HepG2 (cell line): ENCODE measurements around the gene PTPN13. TPM values are rescaled to one million over a fixed set of nuclear protein-coding genes. Genes with fewer than 3 reads are reported as not detected.

Source experiments
- ATAC-seq: fragments of 200-7000 bp; cut with Tn5 transposase; 3 replicates; pipeline ENCODE4 v1.9.1; 2020; ENCODE audit warnings: mild to moderate bottlenecking, moderate library complexity
- BruUV-seq: library from RNA; stranded (reverse); fragments of 400-500 nt; replicated peaks from 2 replicates; lab custom pipeline; 2021; lab: Mats Ljungman, UMichigan
- CTCF ChIA-PET: fragments of 300-600 bp; formaldehyde crosslinking; extraction: SDS; loops from one replicate; lab custom pipeline; 2021; ENCODE audit warnings: low total read pairs, inconsistent platforms, low intra/inter-chr PET ratio; lab: Yijun Ruan, JAX
- POLR2A ChIA-PET: fragments of 350-600 bp; sonication (Branson Sonifier 250); formaldehyde crosslinking; loops from one replicate; lab custom pipeline; 2020; ENCODE audit warnings: antibody characterized with exemption, inconsistent platforms; lab: Yijun Ruan, JAX
- DNase-seq: peaks from one replicate; pipeline ENCODE4 v3.0.0-alpha.2; 2015; ENCODE audit warnings: low spot score
- FAIRE-seq: peaks from 3 replicates; lab custom pipeline; 2011; peaks lifted over from hg19 to GRCh38; lab: Jason Lieb, UNC
- H2AFZ ChIP-seq: one replicate; pipeline ENCODE4 v1.6.1; 2011; ENCODE audit warnings: low read length, inconsistent platforms
- H3K27ac ChIP-seq: fragments of 300-600 bp; 3 replicates; pipeline ENCODE4 v1.8.0; 2011; ENCODE audit warnings: mixed run types, mild to moderate bottlenecking, mixed read lengths, low read length, inconsistent platforms; ENCODE audit not compliant: insufficient read depth; ENCODE audit errors: extremely low read length
- H3K27me3 ChIP-seq, 2 experiments: fragments of 200-600 bp in 1 of 2; 2 replicates in 1 of 2; 3 replicates in 1 of 2; pipeline versions ENCODE4 v1.6.0 to v1.8.0; 2011; ENCODE audit warnings: low read length in 2 of 2, mild to moderate bottlenecking in 2 of 2, moderate library complexity in 2 of 2, inconsistent platforms in 1 of 2; ENCODE audit not compliant: insufficient read depth in 2 of 2, control insufficient read depth in 1 of 2
- H3K36me3 ChIP-seq, 2 experiments: fragments of 200-600 bp in 1 of 2; replicated peaks in 1 of 2; 2 replicates in 1 of 2; 3 replicates in 1 of 2; pipeline versions ENCODE4 v1.5.1 to v1.8.0; 2011; ENCODE audit warnings: low read length in 2 of 2, inconsistent platforms in 1 of 2; ENCODE audit not compliant: insufficient read depth in 2 of 2, control insufficient read depth in 1 of 2
- H3K4me1 ChIP-seq: 2 replicates; pipeline ENCODE4 v1.5.1; 2012; ENCODE audit warnings: low read length, inconsistent platforms; ENCODE audit not compliant: insufficient read depth
- H3K4me2 ChIP-seq: 2 replicates; pipeline ENCODE4 v1.6.0; 2011; ENCODE audit warnings: low read depth, low read length, inconsistent platforms
- H3K4me3 ChIP-seq, 3 experiments: fragments of 200-600 bp in 1 of 3; sonication (generic), shearing (Covaris generic) in 1 of 3; replicated peaks in 1 of 3; 2 replicates each; pipeline ENCODE4 v1.5.1; 2011 to 2016; ENCODE audit warnings: low read length in 3 of 3, inconsistent platforms in 2 of 3, low read depth in 2 of 3, mild to moderate bottlenecking in 2 of 3, control low read depth in 1 of 3, mixed read lengths in 1 of 3; ENCODE audit not compliant: insufficient read depth in 1 of 3
- H3K79me2 ChIP-seq: one replicate; pipeline ENCODE4 v1.6.1; 2011; ENCODE audit warnings: low read length, inconsistent platforms; ENCODE audit not compliant: insufficient read depth
- H3K9ac ChIP-seq: 2 replicates; pipeline ENCODE4 v1.6.0; 2011; ENCODE audit warnings: mild to moderate bottlenecking, low read depth, low read length, inconsistent platforms; ENCODE audit not compliant: insufficient read depth
- H3K9me3 ChIP-seq: 2 replicates; pipeline ENCODE4 v1.5.1; 2012; ENCODE audit warnings: mild to moderate bottlenecking, low read length
- H4K20me1 ChIP-seq: 2 replicates; pipeline ENCODE4 v1.6.0; 2011; ENCODE audit warnings: inconsistent platforms, mild to moderate bottlenecking, low read length, moderate library complexity; ENCODE audit not compliant: insufficient read depth
- HNRNPUL1 ChIP-seq: fragments of 200-400 bp; formaldehyde crosslinking; IDR thresholded peaks from 2 replicates; pipeline ENCODE4 v1.6.1; 2017; ENCODE audit warnings: low read depth, mild to moderate bottlenecking, low read length, moderate library complexity
- ZBTB38 ChIP-seq: sonication (generic); formaldehyde crosslinking; IDR thresholded peaks from 2 replicates; pipeline ENCODE4 v1.5.1; 2020; ENCODE audit warnings: mild to moderate bottlenecking, missing genetic modification reagents
- ZEB1 ChIP-seq: IDR thresholded peaks from 2 replicates; pipeline ENCODE4 v1.6.1; 2012; ENCODE audit warnings: mild to moderate bottlenecking, low read depth, inconsistent platforms; ENCODE audit not compliant: insufficient replicate concordance
- ZNF326 ChIP-seq: sonication (generic); formaldehyde crosslinking; IDR thresholded peaks from 2 replicates; pipeline ENCODE4 v1.4.0; 2020; ENCODE audit warnings: missing genetic modification reagents, borderline replicate concordance
- ZNF619 ChIP-seq: sonication (generic); formaldehyde crosslinking; IDR thresholded peaks from 2 replicates; pipeline ENCODE4 v1.4.0; 2020; ENCODE audit warnings: mild to moderate bottlenecking, missing genetic modification reagents
- WGBS: methylation state at CpG from one replicate; pipeline ENCODE4 v1.1.6; 2017; ENCODE audit warnings: low lambda C conversion rate; 5-methylcytosine and 5-hydroxymethylcytosine counted together
- in situ Hi-C: cut with HindIII; loops from 2 replicates; pipeline ENCODE4 v1.10.0; 2017; ENCODE audit warnings: low pct_unique_long_range_greater_than_20kb; ENCODE audit not compliant: extremely low pct_ligation_motif_present
- intact Hi-C: fragments of 100-400 bp; cut with micrococcal nuclease; formaldehyde crosslinking; loops from one replicate; pipeline ENCODE4 v1.10.0; 2022; ENCODE audit not compliant: unreplicated experiment
- polyA plus RNA-seq, 8 experiments: library from polyadenylated mRNA; depleted of rRNA in 3 of 8; stranded (reverse) in 7 of 8; unstranded in 1 of 8; fragments of >200 nt; fragmentation: Illumina TruSeq in 4 of 8; extraction: Trizol in 4 of 8; gene quantifications; 2 replicates each; pipeline versions ENCODE4 v1.2.1 to v1.2.3, GENCODE V29; 2011 to 2016; ENCODE audit warnings: low read depth in 4 of 8, missing spikeins in 1 of 8, mixed read lengths in 1 of 8; ENCODE audit not compliant: insufficient read depth in 1 of 8
- total RNA-seq, 5 experiments: library from RNA; depleted of rRNA; stranded (reverse); fragments of >200 nt; fragmentation: Illumina TruSeq; extraction: Trizol; gene quantifications; 2 replicates each; pipeline ENCODE4 v1.2.3, GENCODE V29; 2016; ENCODE audit warnings: low read depth in 1 of 5
- TF ChIP-seq, protein P1 (sequence below): sonication (generic); formaldehyde crosslinking; IDR thresholded peaks from 2 replicates; pipeline ENCODE4 v1.4.0; 2020; ENCODE audit warnings: mild to moderate bottlenecking, missing genetic modification reagents, borderline replicate concordance
- TF ChIP-seq, protein P2 (sequence below): sonication (generic); formaldehyde crosslinking; IDR thresholded peaks from 2 replicates; pipeline ENCODE4 v1.4.0; 2020; ENCODE audit warnings: missing genetic modification reagents
- TF ChIP-seq, protein P3 (sequence below): sonication (generic); formaldehyde crosslinking; IDR thresholded peaks from 2 replicates; pipeline ENCODE4 v1.5.0; 2020; ENCODE audit warnings: missing genetic modification reagents
- TF ChIP-seq, protein P4 (sequence below): sonication (generic); formaldehyde crosslinking; IDR thresholded peaks from 2 replicates; pipeline ENCODE4 v1.8.0; 2022; ENCODE audit warnings: mild to moderate bottlenecking, missing genetic modification reagents, borderline replicate concordance

The PTPN13 gene
- total and polyA plus RNA-seq, 2 of the 13 experiments (the other 11 are each of a cell fraction or from before 2014, with no cell fraction given) = not detected

DNA sequence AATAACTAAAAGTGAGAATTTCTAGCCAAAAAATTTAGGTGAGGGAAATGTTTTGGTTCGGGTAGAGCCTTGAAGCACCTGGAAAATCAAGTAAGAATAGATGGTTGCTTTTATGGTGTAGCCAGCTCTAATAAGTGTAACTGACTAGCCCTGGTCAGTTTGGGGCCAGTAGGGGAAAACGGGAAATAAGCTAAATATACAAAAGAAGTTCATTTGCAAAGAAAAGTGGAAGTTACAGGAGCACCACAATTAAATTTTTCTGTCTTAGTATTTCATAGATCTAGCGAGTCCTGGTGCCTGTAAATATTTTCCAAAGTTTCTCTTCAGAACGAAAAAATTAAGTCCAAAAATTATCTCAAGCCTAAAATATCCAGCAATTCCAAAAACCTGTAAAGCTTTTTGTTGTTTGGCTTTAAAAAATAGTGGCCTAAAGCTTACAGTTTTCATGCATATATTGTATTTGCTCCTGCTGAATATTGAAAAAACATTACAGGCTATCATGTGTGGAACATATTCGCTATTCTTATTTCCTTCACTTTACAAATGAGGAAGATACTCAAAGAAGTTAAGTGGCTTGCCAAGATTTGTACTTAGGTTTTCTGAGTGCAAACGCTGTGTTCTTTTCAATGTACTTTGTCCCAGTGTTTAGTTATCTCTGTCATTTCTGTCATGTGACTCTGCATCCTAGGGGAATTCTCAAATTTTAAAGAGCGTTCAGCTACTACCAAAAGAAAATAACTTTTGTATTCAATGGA, 7.3 kb upstream of the PTPN13 start:
- DNase-seq (no peak), FAIRE-seq (no peak)
- Histone ChIP-seq H3K36me3 (no peaks in the 10 kb centered on the region), H3K4me1 (no peaks in the 10 kb centered on the region), H3K9me3 (no peaks in the 10 kb centered on the region), H3K9ac (no peak overlapping the region), H3K27me3 (no peaks in the 10 kb centered on the region), H3K79me2 (no peaks in the 10 kb centered on the region)
- CTCF ChIA-PET = no interaction called here
- TF ChIP-seq, protein P1, sequence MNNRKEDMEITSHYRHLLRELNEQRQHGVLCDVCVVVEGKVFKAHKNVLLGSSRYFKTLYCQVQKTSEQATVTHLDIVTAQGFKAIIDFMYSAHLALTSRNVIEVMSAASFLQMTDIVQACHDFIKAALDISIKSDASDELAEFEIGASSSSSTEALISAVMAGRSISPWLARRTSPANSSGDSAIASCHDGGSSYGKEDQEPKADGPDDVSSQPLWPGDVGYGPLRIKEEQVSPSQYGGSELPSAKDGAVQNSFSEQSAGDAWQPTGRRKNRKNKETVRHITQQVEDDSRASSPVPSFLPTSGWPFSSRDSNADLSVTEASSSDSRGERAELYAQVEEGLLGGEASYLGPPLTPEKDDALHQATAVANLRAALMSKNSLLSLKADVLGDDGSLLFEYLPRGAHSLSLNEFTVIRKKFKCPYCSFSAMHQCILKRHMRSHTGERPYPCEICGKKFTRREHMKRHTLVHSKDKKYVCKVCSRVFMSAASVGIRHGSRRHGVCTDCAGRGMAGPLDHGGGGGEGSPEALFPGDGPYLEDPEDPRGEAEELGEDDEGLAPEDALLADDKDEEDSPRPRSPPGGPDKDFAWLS (CRISPR knock-in tag) = no peak
- no peak for TF ChIP-seq HNRNPUL1
- no peak for TF ChIP-seq ZNF619 (CRISPR knock-in tag)
- TF ChIP-seq ZNF326 (CRISPR knock-in tag) = no peak
- TF ChIP-seq, protein P2, sequence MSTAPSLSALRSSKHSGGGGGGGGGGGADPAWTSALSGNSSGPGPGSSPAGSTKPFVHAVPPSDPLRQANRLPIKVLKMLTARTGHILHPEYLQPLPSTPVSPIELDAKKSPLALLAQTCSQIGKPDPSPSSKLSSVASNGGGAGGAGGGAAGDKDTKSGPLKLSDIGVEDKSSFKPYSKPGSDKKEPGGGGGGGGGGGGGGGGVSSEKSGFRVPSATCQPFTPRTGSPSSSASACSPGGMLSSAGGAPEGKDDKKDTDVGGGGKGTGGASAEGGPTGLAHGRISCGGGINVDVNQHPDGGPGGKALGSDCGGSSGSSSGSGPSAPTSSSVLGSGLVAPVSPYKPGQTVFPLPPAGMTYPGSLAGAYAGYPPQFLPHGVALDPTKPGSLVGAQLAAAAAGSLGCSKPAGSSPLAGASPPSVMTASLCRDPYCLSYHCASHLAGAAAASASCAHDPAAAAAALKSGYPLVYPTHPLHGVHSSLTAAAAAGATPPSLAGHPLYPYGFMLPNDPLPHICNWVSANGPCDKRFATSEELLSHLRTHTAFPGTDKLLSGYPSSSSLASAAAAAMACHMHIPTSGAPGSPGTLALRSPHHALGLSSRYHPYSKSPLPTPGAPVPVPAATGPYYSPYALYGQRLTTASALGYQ (CRISPR knock-in tag) = no peak
- TF ChIP-seq ZEB1 = no peak
- TF ChIP-seq, protein P3, sequence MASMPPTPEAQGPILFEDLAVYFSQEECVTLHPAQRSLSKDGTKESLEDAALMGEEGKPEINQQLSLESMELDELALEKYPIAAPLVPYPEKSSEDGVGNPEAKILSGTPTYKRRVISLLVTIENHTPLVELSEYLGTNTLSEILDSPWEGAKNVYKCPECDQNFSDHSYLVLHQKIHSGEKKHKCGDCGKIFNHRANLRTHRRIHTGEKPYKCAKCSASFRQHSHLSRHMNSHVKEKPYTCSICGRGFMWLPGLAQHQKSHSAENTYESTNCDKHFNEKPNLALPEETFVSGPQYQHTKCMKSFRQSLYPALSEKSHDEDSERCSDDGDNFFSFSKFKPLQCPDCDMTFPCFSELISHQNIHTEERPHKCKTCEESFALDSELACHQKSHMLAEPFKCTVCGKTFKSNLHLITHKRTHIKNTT (CRISPR knock-in tag) = no peak
- TF ChIP-seq ZBTB38 (CRISPR knock-in tag) = no peak
- TF ChIP-seq, protein P4, sequence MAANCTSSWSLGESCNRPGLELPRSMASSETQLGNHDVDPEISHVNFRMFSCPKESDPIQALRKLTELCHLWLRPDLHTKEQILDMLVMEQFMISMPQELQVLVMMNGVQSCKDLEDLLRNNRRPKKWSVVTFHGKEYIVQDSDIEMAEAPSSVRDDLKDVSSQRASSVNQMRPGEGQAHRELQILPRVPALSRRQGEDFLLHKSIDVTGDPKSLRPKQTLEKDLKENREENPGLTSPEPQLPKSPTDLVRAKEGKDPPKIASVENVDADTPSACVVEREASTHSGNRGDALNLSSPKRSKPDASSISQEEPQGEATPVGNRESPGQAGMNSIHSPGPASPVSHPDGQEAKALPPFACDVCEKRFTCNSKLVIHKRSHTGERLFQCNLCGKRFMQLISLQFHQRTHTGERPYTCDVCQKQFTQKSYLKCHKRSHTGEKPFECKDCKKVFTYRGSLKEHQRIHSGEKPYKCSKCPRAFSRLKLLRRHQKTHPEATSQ (CRISPR knock-in tag) = no peak
- TF ChIP-seq, all 625 proteins: peak for 0
- BruUV-seq = no TSS peak
- POLR2A ChIA-PET = no interaction called here
- ATAC-seq = no peak
- H3K4me2 ChIP-seq = no peak overlapping the region
- no peak overlapping the region for H2AFZ ChIP-seq
- no peaks in the 10 kb centered on the region for H4K20me1 ChIP-seq
- H3K4me3 ChIP-seq = no peak overlapping the region
- H3K27ac ChIP-seq = no peak overlapping the region
- intact Hi-C loops (no loop called here), in situ Hi-C loops (no loop called here)
- WGBS = 8% methylated on average over 7 of the region's 7 CpGs
